ENCODE data around the gene KCNIP2.
"Not testable (repeated sequence)": the region's sequence is repeated elsewhere in the genome, so short reads cannot be mapped to it uniquely, and the experiment has no call there.

KCNIP2 gene

DNA sequence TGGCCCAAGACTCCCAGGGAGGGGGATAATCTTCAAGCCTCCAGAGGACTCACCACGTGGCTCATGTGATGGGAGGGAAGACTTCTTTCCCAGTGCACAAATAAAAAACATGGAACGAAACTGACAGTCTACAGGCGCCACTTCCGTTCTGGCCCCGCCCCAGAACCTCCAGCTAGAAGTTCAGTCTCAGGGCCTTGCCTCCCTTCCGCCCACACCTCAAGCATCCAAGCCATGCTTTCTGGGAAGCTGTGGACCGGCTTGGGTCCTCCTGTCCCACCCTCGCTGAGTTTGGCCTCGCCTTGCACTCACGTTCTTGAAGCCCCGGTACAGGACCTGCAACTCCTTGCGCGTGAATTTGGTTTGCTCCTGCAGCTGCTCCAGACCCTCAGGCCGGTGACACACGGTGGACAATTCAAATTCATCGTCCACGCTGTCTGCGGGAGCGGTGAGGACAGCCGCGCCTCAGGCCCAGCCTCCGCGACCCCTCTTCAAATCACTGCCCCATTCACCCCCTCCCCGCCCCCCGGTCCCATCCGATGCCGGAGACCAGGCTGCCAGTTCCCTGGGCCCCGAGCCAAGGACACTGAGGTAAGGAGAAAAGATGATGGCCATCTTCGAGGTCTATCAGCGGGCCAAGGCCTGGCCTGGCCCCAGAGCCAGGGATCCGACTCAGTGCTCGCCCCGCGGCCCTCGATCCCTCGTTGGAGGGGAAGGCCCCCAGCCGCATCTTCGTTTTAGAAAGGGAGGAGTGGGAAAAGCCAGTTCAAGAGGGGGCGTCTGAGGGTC is 14.6 kb downstream of the KCNIP2 start:
- no peak for DNase-seq (ENCODE audit: low spot score)

- DNase-seq (ENCODE audit: low spot score) = no peak
These were observed 15.5 kb downstream of the KCNIP2 start for GRCh38 chr10:101827919-101828600.

- DNase-seq (ENCODE audit: low spot score) = no peak
These were observed 16.7 kb downstream of the KCNIP2 start for GRCh38 chr10:101826852-101827434.

GRCh38 chr10:101824736-101825135 is 18.9 kb downstream of the KCNIP2 start:
- no peak for DNase-seq (ENCODE audit: low spot score)

DNA sequence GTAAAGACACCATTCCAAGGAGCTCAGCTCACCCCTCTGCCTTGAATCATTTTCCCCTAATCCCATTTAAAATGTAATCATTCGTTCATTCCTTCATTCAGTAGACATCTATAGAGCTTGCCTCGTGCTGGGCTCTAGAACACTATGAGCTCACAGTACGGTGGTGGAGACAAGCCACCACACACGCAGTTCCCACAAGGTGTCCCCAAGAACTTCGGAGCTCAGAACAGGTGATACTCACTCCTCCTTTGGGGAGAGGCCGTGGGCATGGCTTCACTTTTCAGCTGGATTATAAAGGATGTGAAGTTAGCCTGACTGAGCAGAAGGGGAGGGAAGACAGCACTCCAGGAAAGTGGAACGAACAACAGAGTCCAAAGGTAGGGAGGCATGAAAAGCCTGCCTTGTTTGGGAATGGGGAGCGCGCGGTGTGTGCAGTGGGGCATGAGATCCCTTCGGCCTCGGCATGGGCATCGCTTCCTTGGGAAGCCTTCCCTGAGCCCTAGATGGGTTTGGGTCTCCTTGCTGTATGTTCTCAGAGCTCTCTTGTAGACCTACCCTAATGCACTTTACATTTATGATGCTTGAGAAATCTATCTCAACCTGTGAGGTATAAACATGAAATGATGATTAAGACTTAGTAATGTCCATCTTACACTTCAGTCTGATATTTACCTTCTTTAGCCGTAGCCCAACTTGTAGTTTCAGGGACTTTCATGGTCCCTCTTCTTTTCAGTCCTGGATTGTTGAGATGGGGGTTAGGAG is 24.5 kb downstream of the KCNIP2 start:
- DNase-seq (ENCODE audit: low spot score) = no peak

GRCh38 chr10:101818119-101818871 is 25.3 kb downstream of the KCNIP2 start, which contains the start of gene OGA:
TSS of gene OGA (minus strand) at chr10:101818444. CDS start at chr10:101818022, 422 bp downstream.
- DNase-seq (ENCODE audit: low spot score) = peak; percentile 97

- peak; percentile 69 for DNase-seq (ENCODE audit: low spot score)
These were observed 26.1 kb downstream of the KCNIP2 start for GRCh38 chr10:101817337-101818118.

GRCh38 chr10:101816913-101817336 is 26.7 kb downstream of the KCNIP2 start:
- no peak for DNase-seq (ENCODE audit: low spot score)

GRCh38 chr10:101816376-101816775 is 27.2 kb downstream of the KCNIP2 start:
- no peak for DNase-seq (ENCODE audit: low spot score)

DNA sequence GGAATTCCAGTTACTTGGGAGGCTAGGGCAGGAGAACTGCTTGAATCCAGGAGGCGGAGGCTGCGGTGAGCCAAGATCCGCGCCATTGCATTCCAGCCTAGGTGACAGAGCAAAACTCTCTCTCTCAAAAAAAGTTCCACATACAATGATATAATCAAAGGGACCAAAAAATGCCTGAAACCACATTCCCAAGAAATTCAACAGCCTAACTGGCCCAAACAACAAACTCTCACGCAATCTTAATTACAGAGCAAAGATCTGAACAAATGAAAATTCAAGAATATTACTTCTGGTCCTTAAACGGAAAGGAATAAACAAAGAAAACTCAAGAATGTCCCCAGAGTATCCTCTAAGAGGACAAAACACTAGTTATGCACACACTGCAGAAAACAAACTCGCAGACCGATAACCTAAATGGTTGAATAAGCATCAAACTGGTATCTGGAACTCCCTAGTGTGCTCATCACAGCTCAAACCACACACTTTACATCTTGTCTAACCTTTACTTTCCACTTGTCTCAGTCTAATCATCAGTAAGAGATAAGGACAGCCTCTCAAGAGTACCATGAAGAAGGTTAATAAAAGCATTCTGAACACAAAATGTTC is 29.0 kb downstream of the KCNIP2 start:
- DNase-seq (ENCODE audit: low spot score) = no peak

DNA sequence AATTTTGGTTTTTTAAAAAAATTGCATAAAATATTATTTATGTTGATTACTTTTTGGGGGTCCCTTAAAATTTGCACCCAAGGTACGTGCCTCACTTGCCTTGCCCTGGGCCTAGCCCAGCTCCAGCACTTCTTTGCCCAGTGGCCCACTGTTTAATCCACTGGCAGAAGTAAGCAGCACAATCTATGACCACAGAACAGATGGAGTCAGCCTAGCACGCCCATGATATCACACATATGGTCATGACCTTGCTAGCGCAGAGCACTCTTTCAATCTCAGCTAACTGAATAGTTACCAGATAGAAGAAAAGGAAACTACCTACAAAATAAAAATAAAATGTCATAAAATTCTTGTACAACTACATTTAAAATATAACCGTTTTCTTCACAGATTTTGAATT is 31.0 kb downstream of the KCNIP2 start:
- DNase-seq (ENCODE audit: low spot score) = no peak

DNA sequence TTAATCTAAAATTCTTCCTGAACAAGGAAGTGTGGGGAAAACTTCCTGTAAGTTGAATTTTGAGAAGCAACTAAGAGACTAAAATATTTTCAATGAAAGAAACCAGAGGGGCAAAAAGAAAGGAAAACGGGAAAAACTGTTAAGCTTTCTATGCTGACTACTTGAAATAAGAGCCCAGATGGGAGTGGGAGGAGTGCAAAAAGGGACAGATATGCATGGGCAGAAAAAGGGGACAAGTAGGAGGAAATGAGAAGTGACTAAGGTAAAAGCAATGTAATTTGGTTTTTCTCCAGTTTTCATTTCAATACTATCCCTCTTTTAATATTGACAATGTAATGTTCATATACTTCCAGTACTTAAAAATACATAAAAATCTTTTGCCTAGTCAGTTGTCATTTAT is 36.4 kb downstream of the KCNIP2 start:
- no peak for DNase-seq (ENCODE audit: low spot score)

DNA sequence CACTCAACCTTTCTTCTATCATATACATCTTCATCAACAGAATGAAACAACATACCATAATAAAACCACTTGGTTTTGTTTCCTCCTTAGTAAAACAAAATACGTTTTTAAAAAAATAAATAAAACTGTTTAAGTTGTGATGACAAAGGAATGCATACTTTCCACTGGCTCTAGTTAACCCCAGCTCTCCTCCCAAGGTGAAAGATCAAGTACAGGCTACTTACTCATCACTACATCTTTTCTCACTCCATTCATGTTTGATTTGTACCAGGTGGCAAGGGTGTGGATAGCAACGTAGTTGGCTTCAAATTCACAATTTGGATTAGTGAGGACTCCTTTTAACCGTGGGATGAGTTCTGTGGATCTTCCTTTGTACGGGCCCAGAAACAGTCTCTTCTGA is 40.1 kb downstream of the KCNIP2 start:
- DNase-seq (ENCODE audit: low spot score) = no peak

GRCh38 chr10:101797403-101798059 is 46.1 kb downstream of the KCNIP2 start:
- DNase-seq (ENCODE audit: low spot score) = no peak

DNA sequence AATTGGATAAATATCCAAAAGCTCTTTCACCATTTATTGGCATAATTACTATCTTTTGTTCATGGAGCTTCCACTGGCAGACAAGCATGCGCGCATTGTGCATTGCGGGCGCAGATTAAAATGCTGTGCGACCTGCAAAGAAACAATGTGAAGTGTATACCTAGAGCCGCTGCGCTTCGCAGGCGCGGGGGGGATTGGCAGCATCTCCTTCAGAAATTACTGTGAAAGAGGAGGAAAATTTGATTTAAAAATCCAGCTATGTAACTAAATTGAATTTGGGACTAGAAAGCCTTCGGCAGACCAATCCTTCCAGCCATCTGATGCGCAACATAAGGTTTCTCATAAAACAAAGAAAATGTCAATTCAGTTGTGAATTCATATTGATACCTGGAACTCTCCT is 50.1 kb downstream of the KCNIP2 start:
- DNase-seq (ENCODE audit: low spot score) = no peak

DNA sequence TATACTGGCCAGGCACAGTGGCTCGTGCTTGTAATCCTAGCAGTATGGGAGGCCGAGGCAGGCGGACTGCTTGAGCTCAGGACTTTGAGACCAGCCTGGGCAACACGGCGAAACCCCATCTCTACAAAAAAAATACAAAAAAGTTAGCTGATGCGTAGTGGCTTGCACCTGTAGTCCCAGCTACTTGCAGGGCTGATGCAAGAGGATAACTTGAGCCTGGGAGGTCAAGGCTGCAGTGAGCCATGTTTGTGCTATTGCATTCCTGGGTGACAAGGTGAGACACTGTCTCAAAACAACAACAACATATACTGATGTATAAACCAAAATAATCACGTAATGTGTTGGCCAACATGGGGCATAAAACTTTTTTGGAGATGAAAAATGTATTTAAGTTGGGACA is 53.9 kb downstream of the KCNIP2 start:
- DNase-seq (ENCODE audit: low spot score) = no peak

DNA sequence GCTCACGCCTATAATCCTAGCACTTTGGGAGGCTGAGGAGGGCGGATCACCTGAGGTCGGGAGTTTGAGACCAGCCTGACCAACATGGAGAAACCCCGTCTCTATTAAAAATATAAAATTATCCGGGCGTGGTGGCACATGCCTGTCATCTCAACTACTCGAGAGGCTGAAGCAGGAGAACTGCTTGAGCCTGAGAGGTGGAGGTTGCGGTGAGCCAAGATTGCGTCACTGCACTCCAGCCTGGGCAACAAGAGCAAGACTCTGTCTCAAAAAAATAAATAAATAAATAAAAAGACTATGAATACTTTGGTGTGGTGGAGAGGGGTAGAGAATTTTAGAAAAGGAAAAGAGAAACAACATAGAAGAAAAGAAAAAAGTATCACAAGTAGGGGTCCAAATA is 54.4 kb downstream of the KCNIP2 start:
- DNase-seq (ENCODE audit: low spot score) = not testable (repeated sequence)

- no peak for DNase-seq (ENCODE audit: low spot score)
These were observed 57.8 kb downstream of the KCNIP2 start for GRCh38 chr10:101785801-101786200.

DNA sequence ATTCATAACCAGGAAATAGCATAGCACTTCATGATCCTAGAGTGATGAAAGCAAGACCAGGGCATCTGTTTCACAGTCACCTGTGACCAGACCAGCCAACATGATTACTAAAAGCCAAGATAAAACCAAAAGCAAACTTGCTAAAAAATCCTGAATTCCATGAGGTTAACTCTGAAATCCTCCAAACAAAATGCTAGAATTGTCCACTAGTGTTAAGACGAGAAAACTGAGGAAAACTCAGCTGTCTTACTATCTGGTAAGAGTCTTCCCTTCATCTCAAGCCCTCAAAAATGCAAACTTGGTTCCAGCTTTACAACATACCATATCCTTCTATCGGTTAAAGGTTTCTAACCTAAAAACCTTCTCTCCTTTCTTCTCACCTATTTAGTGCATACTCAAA is 59.0 kb downstream of the KCNIP2 start:
- DNase-seq (ENCODE audit: low spot score) = no peak

DNA sequence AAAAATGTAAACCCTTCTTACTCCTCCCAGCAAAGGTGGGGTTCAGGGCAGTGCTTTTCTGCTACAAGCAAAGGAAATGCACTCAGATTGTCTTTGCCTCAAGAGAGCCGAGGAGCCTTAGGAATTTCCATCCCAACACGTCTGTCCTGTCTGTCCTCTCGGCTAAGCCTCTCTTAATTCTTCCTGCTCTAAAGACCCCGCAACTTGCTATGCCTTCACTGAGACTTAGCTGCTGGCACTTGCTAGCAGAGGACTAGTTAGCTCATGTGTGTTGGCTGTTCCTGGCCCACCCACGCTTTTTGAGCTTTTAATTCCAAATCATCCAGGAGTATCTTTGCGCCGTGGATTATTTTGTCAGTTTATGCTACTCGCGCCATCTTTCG is 59.9 kb downstream of the KCNIP2 start:
- no peak for DNase-seq (ENCODE audit: low spot score)
